ENCODE data around the gene MBL2. TPM values are rescaled to one million over a fixed set of nuclear protein-coding genes. Genes with fewer than 3 reads are reported as not detected.

Gene MBL2
- total RNA-seq, 1 experiment from 2014 or later: not detected

DNA sequence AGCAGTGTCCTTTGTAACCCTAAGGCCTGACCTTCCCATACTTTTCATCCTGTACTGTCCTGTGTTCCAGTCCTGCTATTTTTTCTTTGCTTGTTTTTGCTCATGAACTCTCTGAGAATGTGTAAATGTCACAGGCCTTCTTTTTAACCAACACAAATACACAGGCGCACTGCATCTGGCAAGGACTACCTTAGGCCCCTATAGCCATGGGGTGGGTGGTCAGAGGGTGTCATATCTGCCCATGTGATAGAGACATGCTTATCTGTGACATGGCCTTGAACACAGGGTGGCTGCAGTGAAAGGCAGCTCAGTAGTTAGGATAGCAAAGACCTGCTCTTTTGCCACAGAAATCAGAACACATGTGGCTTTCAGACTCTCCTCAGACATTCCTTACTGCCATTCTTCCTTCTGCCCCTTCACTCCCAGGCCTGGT lies 3.9 kb upstream of the MBL2 start:
- intact Hi-C loops (cut with micrococcal nuclease; ENCODE audit: unreplicated experiment): loop anchor here (10.0 kb wide), 1 partner anchor 1792 kb away; no protein-coding TSS in a partner anchor
- H3K36me3 ChIP-seq (ENCODE audit: control insufficient read depth, insufficient read depth, low read length): no peaks in the 10 kb centered on the region
- no peak overlapping the region for H3K27ac ChIP-seq (ENCODE audit: low read length)
- ChIA-PET CTCF (no interaction called here), POLR2A (no interaction called here)
- in situ Hi-C loops (cut with HindIII; ENCODE audit: low pct_unique_long_range_greater_than_20kb, low sequenced_read_pairs): no loop called here
- TF ChIP-seq POLR2AphosphoS5 (IDR thresholded peaks at IDR 0.05; ENCODE audit: low read depth, low read length) (no peak), REST (IDR thresholded peaks at IDR 0.05; ENCODE audit: insufficient read depth in 1 of 2, low read depth in 2 of 2, low read length in 1 of 2) (no peak), CTCF (IDR thresholded peaks at IDR 0.05) (no peak), SIN3A (IDR thresholded peaks at IDR 0.05; ENCODE audit: borderline replicate concordance, insufficient read depth, low read depth, low read length) (no peak), TCF7L2 (IDR thresholded peaks at IDR 0.05; ENCODE audit: low read depth, low read length) (no peak)
- H3K27me3 ChIP-seq (ENCODE audit: control insufficient read depth, insufficient read depth, low read length): no peaks in the 10 kb centered on the region
- ATAC-seq (no peak), DNase-seq (ENCODE audit: low read depth, low spot score) (no peak)
- no peak overlapping the region for H3K4me3 ChIP-seq (ENCODE audit: low read depth in 2 of 2, low read length in 2 of 2)
- no peaks in the 10 kb centered on the region for H3K4me1 ChIP-seq (ENCODE audit: control insufficient read depth, insufficient read depth, low read length)
- no peaks in the 10 kb centered on the region for H3K9me3 ChIP-seq (ENCODE audit: control insufficient read depth, insufficient read depth, low read depth, low read length)
- BruUV-seq (replicated peaks): no TSS peak

- ChIA-PET CTCF (no interaction called here), POLR2A (no interaction called here)
- Histone ChIP-seq H3K27me3 (ENCODE audit: control insufficient read depth, insufficient read depth, low read length) (no peaks in the 10 kb centered on the region), H3K4me1 (ENCODE audit: control insufficient read depth, insufficient read depth, low read length) (no peaks in the 10 kb centered on the region), H3K4me3 (ENCODE audit: low read depth in 2 of 2, low read length in 2 of 2) (no peak overlapping the region), H3K27ac (ENCODE audit: low read length) (no peak overlapping the region), H3K36me3 (ENCODE audit: control insufficient read depth, insufficient read depth, low read length) (no peaks in the 10 kb centered on the region), H3K9me3 (ENCODE audit: control insufficient read depth, insufficient read depth, low read depth, low read length) (no peaks in the 10 kb centered on the region)
- no peak for DNase-seq (ENCODE audit: low read depth, low spot score)
- intact Hi-C loops (cut with micrococcal nuclease; ENCODE audit: unreplicated experiment): loop anchor here (10.0 kb wide), 1 partner anchor 1790 kb away; no protein-coding TSS in a partner anchor
- in situ Hi-C loops (cut with HindIII; ENCODE audit: low pct_unique_long_range_greater_than_20kb, low sequenced_read_pairs): no loop called here
- no TSS peak for BruUV-seq (replicated peaks)
- TF ChIP-seq POLR2AphosphoS5 (IDR thresholded peaks at IDR 0.05; ENCODE audit: low read depth, low read length): no peak
- no peak for TF ChIP-seq CTCF (IDR thresholded peaks at IDR 0.05)
- TF ChIP-seq REST (IDR thresholded peaks at IDR 0.05; ENCODE audit: insufficient read depth in 1 of 2, low read depth in 2 of 2, low read length in 1 of 2): no peak
- no peak for TF ChIP-seq TCF7L2 (IDR thresholded peaks at IDR 0.05; ENCODE audit: low read depth, low read length)
- TF ChIP-seq SIN3A (IDR thresholded peaks at IDR 0.05; ENCODE audit: borderline replicate concordance, insufficient read depth, low read depth, low read length): no peak
- no peak for ATAC-seq
Measured at GRCh38 chr10:52775132-52775647, 2.6 kb upstream of the MBL2 start.
